SU-DHL-6 (cell line): ENCODE data around the gene LBX1.

Experiments used
- H2AFZ ChIP-seq: fragments of 200-600 bp; sonication (generic); 2 replicates; pipeline ENCODE4 v1.6.1; 2014; ENCODE audit warnings: low read depth, mild to moderate bottlenecking, moderate library complexity, mixed read lengths, antibody characterized with exemption, low read length; ENCODE audit not compliant: severe bottlenecking
- H3F3A ChIP-seq: fragments of 200-600 bp; shearing (Covaris generic); 2 replicates; pipeline ENCODE4 v1.6.0; 2016; ENCODE audit warnings: antibody characterized with exemption, mild to moderate bottlenecking; ENCODE audit not compliant: insufficient read depth
- H3K27ac ChIP-seq: fragments of 200-600 bp; sonication (generic); 2 replicates; pipeline ENCODE4 v1.5.1; 2016; ENCODE audit warnings: low read depth, mild to moderate bottlenecking, low read length, moderate library complexity, mixed read lengths
- H3K27me3 ChIP-seq: fragments of 200-600 bp; sonication (generic), shearing (Covaris generic); 2 replicates; pipeline ENCODE4 v1.6.0; 2014; ENCODE audit warnings: mild to moderate bottlenecking, low read length
- H3K36me3 ChIP-seq: fragments of 200-600 bp; sonication (generic); 2 replicates; pipeline ENCODE4 v1.6.1; 2014; ENCODE audit warnings: mild to moderate bottlenecking, low read length, mixed read lengths
- H3K4me2 ChIP-seq: fragments of 300-600, 200-600 bp; shearing (Covaris generic), sonication (generic); 2 replicates; pipeline ENCODE4 v1.6.0; 2014; ENCODE audit warnings: low read length, low read depth, mild to moderate bottlenecking; ENCODE audit not compliant: poor library complexity, severe bottlenecking
- H3K4me3 ChIP-seq: fragments of 200-600 bp; sonication (generic); 2 replicates; pipeline ENCODE4 v1.5.1; 2014; ENCODE audit warnings: antibody characterized with exemption, low read length, mild to moderate bottlenecking, mixed read lengths; ENCODE audit not compliant: insufficient read depth, poor library complexity, severe bottlenecking
- H3K79me2 ChIP-seq: fragments of 200-600 bp; sonication (generic); 2 replicates; pipeline ENCODE4 v1.6.1; 2014; ENCODE audit warnings: mild to moderate bottlenecking, low read length, moderate library complexity; ENCODE audit not compliant: insufficient read depth
- H3K9ac ChIP-seq: fragments of 200-600 bp; sonication (generic); 2 replicates; pipeline ENCODE4 v1.7.0; 2014; ENCODE audit warnings: mild to moderate bottlenecking, low read length
- H3K9me2 ChIP-seq: fragments of 200-600 bp; sonication (generic); replicated peaks from 2 replicates; pipeline ENCODE4 v1.6.1; 2014; ENCODE audit warnings: low read length; ENCODE audit not compliant: insufficient read depth
- H3K9me3 ChIP-seq: fragments of 200-600 bp; sonication (generic); 2 replicates; pipeline ENCODE4 v1.6.1; 2014; ENCODE audit warnings: low read length, mixed read lengths; ENCODE audit not compliant: insufficient read depth
- H4K20me1 ChIP-seq: fragments of 200-600 bp; sonication (generic); 2 replicates; pipeline ENCODE4 v1.6.1; 2014; ENCODE audit warnings: low read depth, mild to moderate bottlenecking, antibody characterized with exemption, low read length, moderate library complexity, mixed read lengths
- CTCF ChIP-seq: fragments of 200-600 bp; sonication (generic); IDR thresholded peaks from one replicate; pipeline ENCODE4 v1.5.1; 2017; ENCODE audit warnings: antibody characterized with exemption, mild to moderate bottlenecking, low read length, moderate library complexity; ENCODE audit not compliant: insufficient read depth, poor library complexity, severe bottlenecking
- EZH2phosphoT487 ChIP-seq: fragments of 200-600 bp; sonication (generic), shearing (Covaris generic); conservative IDR thresholded peaks from 2 replicates; pipeline ENCODE4 v1.6.1; 2018; ENCODE audit warnings: mild to moderate bottlenecking, antibody characterized with exemption, low read length, moderate library complexity, mixed read lengths

Gene LBX1

GRCh38 chr10:101218351-101219138 is 10.7 kb downstream of the LBX1 start:
- no peaks in the 10 kb centered on the region for H3K27me3 ChIP-seq
- TF ChIP-seq EZH2phosphoT487 (no peak), CTCF (no peak)
- H3K9me2 ChIP-seq = no peaks in the 10 kb centered on the region
- H3K79me2 ChIP-seq = no peaks in the 10 kb centered on the region
- no peaks in the 10 kb centered on the region for H3F3A ChIP-seq
- H3K9me3 ChIP-seq = no peaks in the 10 kb centered on the region
- no peak overlapping the region for H3K4me3 ChIP-seq
- no peak overlapping the region for H3K9ac ChIP-seq
- H2AFZ ChIP-seq = no peak overlapping the region
- no peak overlapping the region for H3K4me2 ChIP-seq
- H4K20me1 ChIP-seq = no peaks in the 10 kb centered on the region
- H3K27ac ChIP-seq = no peak overlapping the region
- no peaks in the 10 kb centered on the region for H3K36me3 ChIP-seq

- Histone ChIP-seq H3K36me3 (no peaks in the 10 kb centered on the region), H3K27ac (no peak overlapping the region), H3K79me2 (no peaks in the 10 kb centered on the region), H3K4me3 (no peak overlapping the region), H3K9me3 (no peaks in the 10 kb centered on the region), H3K9me2 (no peaks in the 10 kb centered on the region), H3K4me2 (no peak overlapping the region), H3F3A (no peaks in the 10 kb centered on the region), H3K9ac (no peak overlapping the region), H2AFZ (no peak overlapping the region), H4K20me1 (no peaks in the 10 kb centered on the region), H3K27me3 (no peaks in the 10 kb centered on the region)
- no peak for TF ChIP-seq EZH2phosphoT487
- no peak for TF ChIP-seq CTCF
Measured at GRCh38 chr10:101217450-101218281, 11.6 kb downstream of the LBX1 start.

GRCh38 chr10:101217044-101217425 is 12.2 kb downstream of the LBX1 start:
- TF ChIP-seq EZH2phosphoT487 = no peak
- no peak for TF ChIP-seq CTCF
- no peaks in the 10 kb centered on the region for H3K27me3 ChIP-seq
- H3K4me2 ChIP-seq = no peak overlapping the region
- H3K79me2 ChIP-seq = no peaks in the 10 kb centered on the region
- H3K4me3 ChIP-seq = no peak overlapping the region
- H3K27ac ChIP-seq = no peak overlapping the region
- no peaks in the 10 kb centered on the region for H3K9me2 ChIP-seq
- no peaks in the 10 kb centered on the region for H3F3A ChIP-seq
- H2AFZ ChIP-seq = no peak overlapping the region
- H3K9me3 ChIP-seq = no peaks in the 10 kb centered on the region
- no peaks in the 10 kb centered on the region for H3K36me3 ChIP-seq
- no peaks in the 10 kb centered on the region for H4K20me1 ChIP-seq
- H3K9ac ChIP-seq = no peak overlapping the region
